ENCODE measurements around the gene MORN4. TPM values are rescaled to one million over a fixed set of nuclear protein-coding genes. Genes with fewer than 3 reads are reported as not detected.
"Not testable (repeated sequence)": the region's sequence is repeated elsewhere in the genome, so short reads cannot be mapped to it uniquely, and the experiment has no call there.

MORN4 gene
- total and polyA plus RNA-seq, 2 donors (not counting 3 experiments of a cell fraction or from before 2014, with no cell fraction given) = 12.2 to 13.9 TPM

GRCh38 chr10:97577701-97578100, 55.6 kb downstream of the MORN4 start:
- H4K20me1 ChIP-seq (replicated peaks; ENCODE audit: control insufficient read depth, extremely low read depth, insufficient read depth, low read length) = no peaks in the 10 kb centered on the region
- no peaks in the 10 kb centered on the region for H3K27me3 ChIP-seq (ENCODE audit: control insufficient read depth in 2 of 2, insufficient read depth in 2 of 2, low read length in 2 of 2)
- DNase-seq (ENCODE audit: low read depth, low spot score) = no peak
- no peak overlapping the region for H3K27ac ChIP-seq (ENCODE audit: insufficient read depth, low read depth, low read length)
- no peaks in the 10 kb centered on the region for H3K79me2 ChIP-seq (ENCODE audit: control insufficient read depth, insufficient read depth, low read length)
- intact Hi-C loops (cut with micrococcal nuclease) = no loop called here
- no peaks in the 10 kb centered on the region for H3K9me1 ChIP-seq (replicated peaks; ENCODE audit: control insufficient read depth, extremely low read depth, insufficient read depth, low read length)
- TF ChIP-seq MYC (IDR thresholded peaks at IDR 0.05; ENCODE audit: low read depth, low read length) (no peak), EZH2 (IDR thresholded peaks at IDR 0.05; ENCODE audit: borderline replicate concordance, low read depth, low read length, severe bottlenecking) (no peak), MAX (IDR thresholded peaks at IDR 0.05; ENCODE audit: insufficient read depth, insufficient read length) (no peak), POLR2A (IDR thresholded peaks at IDR 0.05; ENCODE audit: low read depth, low read length) (no peak), JUN (IDR thresholded peaks at IDR 0.05; ENCODE audit: borderline replicate concordance, insufficient read depth, insufficient read length, low read depth) (no peak), GATA2 (IDR thresholded peaks at IDR 0.05; ENCODE audit: insufficient read depth, insufficient read length, low read depth, low read length) (no peak), CTCF (IDR thresholded peaks at IDR 0.05; ENCODE audit: extremely low read depth in 1 of 2, insufficient read depth in 1 of 2, low read depth in 1 of 2, low read length in 2 of 2) (no peak), FOS (IDR thresholded peaks at IDR 0.05; ENCODE audit: borderline replicate concordance, insufficient read depth, low read length) (no peak)
- H3K4me1 ChIP-seq (ENCODE audit: control insufficient read depth, extremely low read depth, insufficient read depth, low read length) = peaks cover 14% of the 10 kb centered on the region
- FAIRE-seq = no peak
- no peaks in the 10 kb centered on the region for H3K36me3 ChIP-seq (ENCODE audit: control insufficient read depth in 2 of 2, extremely low read depth in 1 of 2, insufficient read depth in 2 of 2, low read length in 2 of 2)
- ChIA-PET CTCF (interaction anchor here (1.0 to 8.2 kb wide), 3 partner anchors 9 to 36 kb away, joined by 3 to 304 read pairs (median 16); no protein-coding TSS in a partner anchor), POLR2A (no interaction called here)
- H3K4me2 ChIP-seq (ENCODE audit: insufficient read depth, low read length) = no peak overlapping the region
- dilution Hi-C loops (cut with MboI; ENCODE audit: extremely low pct_ligation_motif_present, low sequenced_read_pairs) = no loop called here
- no TSS peak for BruUV-seq (replicated peaks)
- no peak overlapping the region for H3K9ac ChIP-seq (replicated peaks; ENCODE audit: extremely low read depth, insufficient read depth, low read length)
- H3K9me3 ChIP-seq (replicated peaks; ENCODE audit: control insufficient read depth, insufficient read depth, low read length) = no peaks in the 10 kb centered on the region
- no peak overlapping the region for H3K4me3 ChIP-seq (replicated peaks in 1 of 3; ENCODE audit: insufficient read depth in 1 of 3, low read depth in 1 of 3, low read length in 3 of 3)
- no peak overlapping the region for H2AFZ ChIP-seq (ENCODE audit: low read depth, low read length)

- H3K9me3 ChIP-seq (replicated peaks; ENCODE audit: control insufficient read depth, insufficient read depth, low read length); dilution Hi-C loops (cut with MboI; ENCODE audit: extremely low pct_ligation_motif_present, low sequenced_read_pairs); H3K9me1 ChIP-seq (replicated peaks; ENCODE audit: control insufficient read depth, extremely low read depth, insufficient read depth, low read length); POLR2A ChIA-PET; H3K27me3 ChIP-seq (ENCODE audit: control insufficient read depth in 2 of 2, insufficient read depth in 2 of 2, low read length in 2 of 2); H3K9ac ChIP-seq (replicated peaks; ENCODE audit: extremely low read depth, insufficient read depth, low read length); H3K79me2 ChIP-seq (ENCODE audit: control insufficient read depth, insufficient read depth, low read length); BruUV-seq (replicated peaks); H3K4me3 ChIP-seq (replicated peaks in 1 of 3; ENCODE audit: insufficient read depth in 1 of 3, low read depth in 1 of 3, low read length in 3 of 3); H3K27ac ChIP-seq (ENCODE audit: insufficient read depth, low read depth, low read length); H4K20me1 ChIP-seq (replicated peaks; ENCODE audit: control insufficient read depth, extremely low read depth, insufficient read depth, low read length); DNase-seq (ENCODE audit: low read depth, low spot score); H3K4me2 ChIP-seq (ENCODE audit: insufficient read depth, low read length); H3K36me3 ChIP-seq (ENCODE audit: control insufficient read depth in 2 of 2, extremely low read depth in 1 of 2, insufficient read depth in 2 of 2, low read length in 2 of 2); intact Hi-C loops (cut with micrococcal nuclease); FAIRE-seq; H2AFZ ChIP-seq (ENCODE audit: low read depth, low read length): not testable (repeated sequence)
- CTCF ChIA-PET = interaction anchor here (1.0 to 8.2 kb wide), 6 partner anchors 8 to 37 kb away, joined by 3 to 304 read pairs (median 12); partner anchors contain the start of gene HOGA1
- peaks cover 14% of the 10 kb centered on the region for H3K4me1 ChIP-seq (ENCODE audit: control insufficient read depth, extremely low read depth, insufficient read depth, low read length)
These were observed 56.8 kb downstream of the MORN4 start for GRCh38 chr10:97576487-97576886.

Data from endothelial cell of umbilical vein (primary cell).